HG03565 (cell line): ENCODE results near the gene ZCCHC8.
"Not testable (repeated sequence)": the region's sequence is repeated elsewhere in the genome, so short reads cannot be mapped to it uniquely, and the experiment has no call there.

Source experiments
- ATAC-seq: cut with Tn5 transposase; IDR thresholded peaks from one replicate; pipeline ENCODE4 v1.9.1; 2021; ENCODE audit warnings: mild to moderate bottlenecking, moderate library complexity; ENCODE audit not compliant: unreplicated experiment

The ZCCHC8 gene

GRCh38 chr12:122473543-122474323 lies 27.0 kb downstream of the ZCCHC8 start:
- no peak for ATAC-seq

DNA sequence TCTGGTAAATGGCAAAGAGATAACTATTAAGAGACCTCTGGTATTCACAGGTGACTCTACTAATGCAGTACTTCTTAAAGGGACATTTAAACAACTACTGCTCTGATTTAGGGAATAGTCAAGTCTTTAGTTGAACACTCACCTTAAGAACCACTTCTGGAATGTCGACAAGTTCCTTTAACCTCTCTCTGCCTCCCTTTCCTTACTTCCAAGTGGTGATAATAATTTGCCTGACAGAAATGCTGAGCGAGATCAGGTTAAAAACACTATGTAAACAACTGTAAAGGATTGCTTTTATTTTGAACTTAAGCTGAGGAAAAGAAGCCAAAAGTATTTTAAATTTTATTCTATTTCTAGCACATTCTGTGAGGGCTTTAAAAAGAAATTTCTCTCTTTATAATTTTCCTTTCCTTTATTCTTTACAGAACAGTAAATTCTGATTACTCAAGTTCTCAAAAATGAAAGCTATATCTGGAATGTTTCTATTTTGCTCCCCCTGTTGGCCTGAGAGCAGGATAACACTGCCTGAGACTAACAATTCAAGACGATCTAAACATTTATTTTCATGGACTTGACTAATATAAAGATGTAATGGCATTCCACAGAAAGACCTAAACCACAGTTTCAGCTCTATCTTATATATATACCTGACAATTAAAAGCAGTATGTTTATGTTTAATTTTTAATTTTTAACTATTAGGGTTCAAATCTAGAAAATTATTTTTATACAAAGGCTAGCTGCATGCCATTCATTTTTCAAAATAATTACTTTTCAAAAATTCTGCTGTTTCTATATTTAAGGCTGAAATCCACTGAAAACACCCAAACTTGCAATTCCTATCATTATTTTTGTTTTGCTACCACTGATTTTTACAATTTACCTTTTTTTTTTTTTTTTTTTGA lies 29.2 kb downstream of the ZCCHC8 start:
- ATAC-seq, result no peak

- ATAC-seq, result not testable (repeated sequence)
These were observed 30.2 kb downstream of the ZCCHC8 start for GRCh38 chr12:122470576-122470975.

- ATAC-seq, result not testable (repeated sequence)
These were observed 30.9 kb downstream of the ZCCHC8 start for GRCh38 chr12:122469856-122470255.

DNA sequence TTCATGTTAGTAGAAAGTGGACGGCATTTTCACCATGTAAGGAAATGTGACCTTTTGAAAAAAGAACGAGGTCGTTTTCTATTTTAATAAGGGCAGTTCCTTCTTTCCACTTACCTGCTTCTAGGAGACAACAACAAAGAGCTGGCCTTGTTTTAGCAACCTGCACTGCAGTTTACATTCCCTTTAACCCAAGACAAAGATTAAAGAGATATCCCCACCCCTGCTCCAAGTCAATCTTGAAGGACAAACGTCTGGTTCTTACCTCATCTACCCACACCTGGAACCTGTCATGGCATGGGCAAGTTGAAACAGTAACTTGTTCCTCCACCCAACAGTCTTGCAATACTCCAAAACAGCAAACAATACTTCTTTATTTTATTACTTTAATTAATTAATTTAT lies 32.7 kb downstream of the ZCCHC8 start:
- ATAC-seq, result no peak

- not testable (repeated sequence) for ATAC-seq
These were observed 36.3 kb downstream of the ZCCHC8 start for GRCh38 chr12:122464317-122465042.

DNA sequence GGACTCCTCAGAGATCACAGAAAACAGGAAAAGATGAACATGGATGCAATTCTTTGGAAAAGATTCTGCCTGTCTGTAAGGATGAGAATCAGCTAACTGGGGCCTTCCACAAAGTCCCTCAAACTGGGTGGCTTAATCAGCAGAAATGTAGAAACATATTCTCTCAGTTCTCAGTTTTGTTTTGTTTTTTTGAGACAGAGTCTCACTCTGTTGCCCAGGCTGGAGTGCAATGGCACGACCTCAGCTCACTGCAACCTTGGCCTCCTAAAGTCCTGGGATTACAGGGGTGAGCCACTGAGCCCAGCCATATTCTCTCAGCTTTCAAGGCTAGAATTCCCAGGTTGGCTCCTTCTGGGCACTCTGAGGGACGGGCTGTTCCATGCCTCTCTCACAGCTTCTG lies 40.1 kb downstream of the ZCCHC8 start:
- no peak for ATAC-seq

DNA sequence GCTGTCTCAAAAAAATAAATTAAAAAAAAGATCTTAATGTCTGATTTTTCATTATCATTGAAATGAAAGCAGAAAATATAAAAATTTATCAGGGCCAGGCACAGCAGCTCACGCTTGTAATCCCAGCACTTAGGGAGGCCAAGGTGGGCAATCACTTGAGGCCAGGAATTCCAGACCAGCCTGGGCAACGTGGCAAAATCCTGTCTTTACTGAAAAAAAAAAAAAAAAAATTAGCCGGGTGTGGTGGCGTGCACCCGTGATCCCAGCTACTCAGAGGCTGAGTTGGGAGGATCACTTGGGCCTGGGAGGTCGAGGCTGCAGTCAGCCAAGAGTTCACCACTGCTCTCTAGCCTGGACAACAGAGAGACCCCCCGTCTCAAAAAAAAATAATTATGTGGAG lies 40.7 kb downstream of the ZCCHC8 start:
- no peak for ATAC-seq

DNA sequence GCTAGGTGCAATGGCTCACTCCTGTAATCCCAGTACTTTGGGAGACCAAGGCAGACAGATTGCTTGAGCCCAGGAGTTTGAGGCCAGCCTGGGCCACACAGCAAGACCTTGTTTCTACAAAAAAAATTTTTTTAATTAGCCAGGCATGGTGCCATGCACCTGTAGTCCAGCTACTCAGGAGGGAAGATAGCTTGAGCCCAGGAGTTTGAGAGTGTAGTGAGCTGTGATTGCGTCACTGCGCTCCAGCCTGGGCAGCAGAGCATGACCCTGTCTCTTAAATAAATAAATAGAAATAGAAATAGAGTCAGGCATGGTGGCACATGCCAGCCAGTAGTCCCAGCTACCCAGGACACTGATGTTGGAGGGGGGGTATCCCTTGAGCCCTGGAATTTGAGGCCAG lies 41.5 kb downstream of the ZCCHC8 start:
- ATAC-seq, result no peak

DNA sequence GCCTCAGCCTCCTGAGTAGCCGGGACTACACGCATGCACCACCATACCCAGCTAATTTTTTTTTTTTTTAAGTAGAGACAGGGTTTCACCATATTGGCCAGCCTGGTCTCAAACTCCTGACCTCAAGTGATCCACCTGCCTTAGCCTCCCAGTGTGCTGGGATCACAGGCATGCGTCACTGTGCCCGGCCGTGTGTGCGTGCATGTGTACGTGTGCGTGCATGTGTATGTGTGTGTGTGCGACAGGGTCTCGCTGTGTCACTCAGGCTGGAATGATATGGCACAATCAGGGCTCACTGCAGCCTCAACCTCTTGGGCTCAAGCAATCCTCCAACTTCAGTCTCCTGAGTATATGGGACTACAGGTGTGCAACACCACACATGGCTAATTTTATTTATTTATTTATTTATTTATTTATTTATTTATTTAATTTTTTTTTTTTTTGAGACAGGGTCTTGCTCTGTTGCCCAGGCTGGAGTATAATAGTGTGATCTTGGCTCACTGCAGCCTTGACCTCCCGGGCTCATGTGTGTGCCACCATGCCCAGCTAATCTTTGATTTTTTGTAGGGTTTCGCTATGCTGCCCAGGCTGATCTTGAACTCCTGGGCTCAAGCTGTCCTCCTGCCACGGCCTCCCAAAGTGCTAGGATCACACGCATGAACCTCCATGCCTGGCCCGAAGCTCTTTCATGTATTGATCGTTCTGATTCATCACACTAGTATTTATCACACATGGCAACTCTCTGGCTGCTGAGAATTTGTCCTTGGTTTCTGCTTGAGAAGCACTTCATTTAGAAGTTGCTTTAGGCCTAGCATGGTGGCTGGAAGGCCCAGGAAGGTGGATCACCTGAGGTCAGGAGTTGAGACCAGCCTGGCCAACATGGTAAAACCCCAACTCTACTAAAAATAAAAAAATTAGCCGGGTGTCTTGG lies 42.4 kb downstream of the ZCCHC8 start:
- ATAC-seq, result no peak

DNA sequence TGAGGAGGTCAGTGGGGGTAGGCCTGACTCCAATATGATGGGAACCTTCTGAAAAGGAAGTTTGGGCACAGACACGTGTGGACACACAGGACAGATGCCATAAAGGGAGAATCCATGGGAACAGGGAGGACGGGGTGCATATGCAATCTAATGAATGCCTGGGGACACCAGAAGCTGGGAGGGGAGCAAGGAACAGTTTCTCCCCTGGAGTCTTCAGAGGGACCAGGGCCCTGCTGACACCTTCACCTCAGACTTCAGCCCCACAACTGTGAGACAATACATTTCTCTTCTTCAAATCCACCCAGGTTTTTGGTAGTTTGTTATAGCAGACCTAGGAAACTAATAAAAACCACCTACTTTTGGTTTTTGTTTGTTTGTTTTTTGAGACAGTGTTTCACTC lies 43.1 kb downstream of the ZCCHC8 start:
- no peak for ATAC-seq

DNA sequence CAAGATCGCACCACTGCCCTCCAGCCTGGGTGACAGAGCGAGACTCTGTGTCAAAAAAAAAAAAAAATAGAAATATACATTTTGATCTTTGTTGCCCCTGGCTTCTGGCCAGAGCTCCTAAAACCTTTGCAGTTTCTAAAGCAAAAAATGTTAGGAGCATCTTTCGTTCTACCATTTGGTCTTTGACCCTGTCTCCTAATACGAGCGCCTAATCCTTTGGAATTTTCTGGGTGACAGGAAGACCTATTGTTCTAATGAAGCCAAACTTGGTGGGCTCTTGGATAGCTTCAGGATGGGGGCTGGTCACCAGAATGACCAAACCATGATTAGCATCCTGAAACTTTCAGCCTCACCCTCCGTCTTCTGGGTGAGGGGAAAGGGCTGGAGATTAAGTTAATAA lies 46.0 kb downstream of the ZCCHC8 start:
- no peak for ATAC-seq

DNA sequence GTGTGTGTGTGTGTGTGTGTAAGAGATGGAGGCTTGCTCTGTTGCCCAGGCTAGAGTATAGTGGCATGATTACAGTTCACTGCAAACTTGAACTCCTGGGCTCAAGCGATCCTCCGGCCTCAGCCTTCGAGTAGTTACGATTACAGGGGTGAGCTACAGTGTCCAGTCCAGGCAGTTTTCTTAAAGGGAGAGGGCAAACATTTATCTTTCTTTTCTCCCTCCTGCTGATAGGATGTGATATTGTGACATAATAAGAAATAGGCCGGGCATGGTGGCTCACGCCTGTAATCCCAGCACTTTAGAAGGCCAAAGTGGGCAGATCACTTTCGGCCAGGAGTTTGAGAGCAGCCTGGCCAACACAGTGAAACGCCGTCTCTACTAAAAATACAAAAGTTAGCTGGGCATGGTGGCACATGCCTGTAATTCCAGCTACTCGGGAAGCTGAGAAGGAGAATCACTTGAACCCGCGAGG lies 46.4 kb downstream of the ZCCHC8 start:
- no peak for ATAC-seq

- no peak for ATAC-seq
These were observed 47.9 kb downstream of the ZCCHC8 start for GRCh38 chr12:122452701-122453285.

DNA sequence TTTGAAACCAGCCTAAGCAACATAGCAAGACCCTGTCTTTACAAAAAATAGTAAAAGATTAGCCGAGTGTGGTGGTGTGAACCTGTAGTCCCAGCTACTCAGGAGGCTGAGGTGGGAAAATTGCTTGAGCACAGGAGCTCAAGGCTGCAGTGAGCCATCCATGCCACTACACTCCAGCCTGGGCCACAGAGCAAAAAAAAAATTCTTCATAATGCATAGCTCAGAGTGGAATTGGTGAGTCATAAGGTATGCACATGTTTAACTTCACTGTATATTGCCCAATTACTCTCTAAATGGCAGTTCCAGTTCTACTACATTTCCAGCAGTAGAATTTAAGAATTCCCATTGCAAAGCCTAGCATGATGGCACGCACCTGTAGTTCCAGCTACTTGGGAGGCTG lies 51.4 kb downstream of the ZCCHC8 start:
- no peak for ATAC-seq

GRCh38 chr12:122447825-122448224 lies 52.9 kb downstream of the ZCCHC8 start:
- not testable (repeated sequence) for ATAC-seq

- not testable (repeated sequence) for ATAC-seq
These were observed 54.3 kb downstream of the ZCCHC8 start for GRCh38 chr12:122446390-122446789.

- not testable (repeated sequence) for ATAC-seq
These were observed 56.7 kb downstream of the ZCCHC8 start for GRCh38 chr12:122444071-122444470.

DNA sequence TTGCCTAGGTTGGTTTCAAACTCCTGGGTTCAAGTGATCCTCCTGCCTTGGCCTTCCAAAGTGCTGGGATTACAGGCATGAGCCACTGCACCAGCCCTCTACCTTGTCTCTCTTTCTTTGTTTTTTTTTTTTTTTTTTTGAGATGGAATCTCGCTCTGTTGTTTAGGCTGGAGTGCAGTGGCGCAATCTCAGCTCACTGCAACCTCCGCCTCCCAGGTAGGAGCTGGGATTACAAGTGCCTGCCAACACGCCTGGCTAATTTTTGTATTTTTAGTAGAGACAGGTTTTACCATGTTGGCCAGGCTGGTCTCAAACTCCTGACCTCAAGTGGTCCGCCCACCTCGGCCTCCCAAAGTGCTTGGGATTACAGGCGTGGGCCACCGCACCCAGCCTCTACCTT lies 61.9 kb downstream of the ZCCHC8 start:
- not testable (repeated sequence) for ATAC-seq

GRCh38 chr12:122437656-122438121 lies 63.0 kb downstream of the ZCCHC8 start:
- no peak for ATAC-seq
